ENCODE results near the gene TPD52L1.

TPD52L1 gene

DNA sequence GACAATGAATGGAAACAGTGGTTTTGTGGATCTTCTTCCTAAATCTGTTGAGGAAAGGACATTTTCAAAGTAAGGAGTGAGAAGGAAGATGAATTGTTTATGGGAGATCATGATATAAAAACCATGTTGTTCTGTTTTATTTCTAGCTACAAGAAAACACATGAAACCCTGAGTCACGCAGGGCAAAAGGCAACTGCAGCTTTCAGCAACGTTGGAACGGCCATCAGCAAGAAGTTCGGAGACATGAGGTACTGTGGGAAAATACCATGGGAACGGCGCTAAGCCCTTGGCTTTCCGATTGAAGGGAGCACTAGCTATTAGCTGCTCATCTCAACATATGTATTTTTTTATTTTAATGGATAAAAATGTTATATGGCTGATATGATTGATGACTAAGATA, 94.6 kb downstream of the TPD52L1 start:
- H3K9ac ChIP-seq (ENCODE audit: low read length): no peak overlapping the region
- H3K4me1 ChIP-seq (ENCODE audit: control insufficient read depth, low read depth, low read length): no peaks in the 10 kb centered on the region
- no peak overlapping the region for H3K27ac ChIP-seq (ENCODE audit: low read length)
- no peak overlapping the region for H3K4me3 ChIP-seq (ENCODE audit: low read length)
- H3K27me3 ChIP-seq (ENCODE audit: control insufficient read depth, insufficient read depth, low read length): no peaks in the 10 kb centered on the region
- no peaks in the 10 kb centered on the region for H3K36me3 ChIP-seq (ENCODE audit: control insufficient read depth, low read depth, low read length)
- no peaks in the 10 kb centered on the region for H3K9me3 ChIP-seq (ENCODE audit: control insufficient read depth, low read depth, low read length)

GRCh38 chr6:125250511-125250910, 96.9 kb downstream of the TPD52L1 start:
- Histone ChIP-seq H3K27ac (ENCODE audit: low read length) (no peak overlapping the region), H3K4me3 (ENCODE audit: low read length) (no peak overlapping the region), H3K36me3 (ENCODE audit: control insufficient read depth, low read depth, low read length) (no peaks in the 10 kb centered on the region), H3K9ac (ENCODE audit: low read length) (no peak overlapping the region), H3K9me3 (ENCODE audit: control insufficient read depth, low read depth, low read length) (no peaks in the 10 kb centered on the region), H3K4me1 (ENCODE audit: control insufficient read depth, low read depth, low read length) (no peaks in the 10 kb centered on the region), H3K27me3 (ENCODE audit: control insufficient read depth, insufficient read depth, low read length) (no peaks in the 10 kb centered on the region)

DNA sequence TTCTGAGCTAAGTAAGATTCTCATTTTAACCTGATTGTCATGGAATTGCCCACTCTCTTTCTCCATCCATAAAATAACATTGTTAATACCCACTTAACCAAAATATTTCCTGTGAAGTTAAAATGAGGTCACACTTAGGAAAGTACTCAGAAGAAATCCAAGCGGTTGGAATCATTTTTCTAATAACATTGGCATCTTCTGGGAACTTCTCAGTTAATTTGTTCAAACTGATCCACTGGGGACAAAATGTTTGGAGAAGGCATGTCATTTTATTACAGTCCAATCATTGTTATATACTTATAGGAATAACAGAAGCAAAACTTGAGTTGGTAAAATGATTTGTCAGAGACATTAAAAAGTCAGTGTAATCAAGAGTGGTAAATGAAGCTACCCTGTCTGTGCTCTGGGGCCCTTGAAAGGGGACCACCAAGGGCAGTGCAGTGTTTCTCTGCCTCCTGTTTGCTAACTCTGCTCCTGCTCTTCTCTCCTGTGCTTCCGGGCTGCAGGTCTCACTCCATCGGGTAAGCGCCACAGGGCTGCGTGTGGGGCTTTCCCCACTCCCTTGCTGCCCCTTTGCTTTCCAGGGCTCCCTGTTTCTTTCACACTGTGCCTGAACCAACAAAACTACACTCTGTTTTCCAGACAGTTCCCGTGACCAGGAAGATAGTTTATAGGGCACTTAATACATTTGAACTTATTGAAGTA, 98.1 kb downstream of the TPD52L1 start:
- H3K4me3 ChIP-seq (ENCODE audit: low read length): no peak overlapping the region
- H3K36me3 ChIP-seq (ENCODE audit: control insufficient read depth, low read depth, low read length): no peaks in the 10 kb centered on the region
- no peaks in the 10 kb centered on the region for H3K9me3 ChIP-seq (ENCODE audit: control insufficient read depth, low read depth, low read length)
- H3K27ac ChIP-seq (ENCODE audit: low read length): no peak overlapping the region
- no peak overlapping the region for H3K9ac ChIP-seq (ENCODE audit: low read length)
- no peaks in the 10 kb centered on the region for H3K27me3 ChIP-seq (ENCODE audit: control insufficient read depth, insufficient read depth, low read length)
- H3K4me1 ChIP-seq (ENCODE audit: control insufficient read depth, low read depth, low read length): no peaks in the 10 kb centered on the region

DNA sequence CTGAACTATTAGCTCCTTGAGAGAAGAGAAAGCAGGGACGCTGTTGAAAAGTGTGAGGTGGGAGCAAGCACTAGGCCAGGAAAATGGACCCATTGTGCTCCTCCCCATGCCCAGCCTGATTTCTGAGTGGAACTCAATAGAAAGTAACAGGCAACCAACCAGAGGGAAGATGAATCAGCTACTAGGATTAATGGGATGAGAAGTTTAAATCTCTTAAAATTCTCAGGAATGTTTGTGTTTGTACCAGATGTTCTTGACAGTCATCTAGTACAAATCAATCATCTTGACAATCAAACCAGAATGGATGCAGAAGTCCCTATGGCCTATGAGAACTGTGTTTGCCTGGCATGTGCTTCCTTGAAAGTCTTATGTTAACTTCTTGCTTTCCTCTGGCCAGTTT, 99.3 kb downstream of the TPD52L1 start:
- Histone ChIP-seq H3K9me3 (ENCODE audit: control insufficient read depth, low read depth, low read length) (no peaks in the 10 kb centered on the region), H3K27ac (ENCODE audit: low read length) (no peak overlapping the region), H3K27me3 (ENCODE audit: control insufficient read depth, insufficient read depth, low read length) (no peaks in the 10 kb centered on the region), H3K4me3 (ENCODE audit: low read length) (no peak overlapping the region), H3K36me3 (ENCODE audit: control insufficient read depth, low read depth, low read length) (no peaks in the 10 kb centered on the region), H3K4me1 (ENCODE audit: control insufficient read depth, low read depth, low read length) (no peaks in the 10 kb centered on the region), H3K9ac (ENCODE audit: low read length) (no peak overlapping the region)

- H3K36me3 ChIP-seq (ENCODE audit: control insufficient read depth, low read depth, low read length): no peaks in the 10 kb centered on the region
- no peaks in the 10 kb centered on the region for H3K9me3 ChIP-seq (ENCODE audit: control insufficient read depth, low read depth, low read length)
- no peak overlapping the region for H3K4me3 ChIP-seq (ENCODE audit: low read length)
- H3K4me1 ChIP-seq (ENCODE audit: control insufficient read depth, low read depth, low read length): no peaks in the 10 kb centered on the region
- no peaks in the 10 kb centered on the region for H3K27me3 ChIP-seq (ENCODE audit: control insufficient read depth, insufficient read depth, low read length)
- H3K27ac ChIP-seq (ENCODE audit: low read length): no peak overlapping the region
- no peak overlapping the region for H3K9ac ChIP-seq (ENCODE audit: low read length)
These were observed 100.3 kb downstream of the TPD52L1 start for GRCh38 chr6:125253881-125254280.

DNA sequence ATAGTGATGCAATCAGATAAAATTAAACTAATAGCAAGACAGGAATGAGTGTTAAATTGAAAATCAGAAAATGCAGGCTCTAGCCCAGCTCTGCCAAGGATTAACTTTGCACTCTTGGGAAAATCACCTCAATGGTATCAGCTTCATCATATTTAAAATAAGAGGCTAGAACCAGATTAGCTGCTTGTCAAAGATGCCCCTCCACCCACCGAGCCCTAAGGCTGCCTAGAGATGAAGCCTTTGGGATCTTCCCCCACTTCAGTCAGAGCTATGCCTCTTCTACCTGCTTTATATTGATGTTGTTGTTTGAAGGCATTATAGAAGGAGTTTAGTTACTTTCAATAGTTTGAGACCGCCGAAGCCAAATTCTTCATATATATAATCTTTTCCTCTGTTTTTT, 100.7 kb downstream of the TPD52L1 start:
- H3K4me1 ChIP-seq (ENCODE audit: control insufficient read depth, low read depth, low read length): no peaks in the 10 kb centered on the region
- H3K27me3 ChIP-seq (ENCODE audit: control insufficient read depth, insufficient read depth, low read length): no peaks in the 10 kb centered on the region
- no peaks in the 10 kb centered on the region for H3K9me3 ChIP-seq (ENCODE audit: control insufficient read depth, low read depth, low read length)

GRCh38 chr6:125255201-125255600, 101.6 kb downstream of the TPD52L1 start:
- Histone ChIP-seq H3K4me3 (ENCODE audit: low read length) (no peak overlapping the region), H3K9me3 (ENCODE audit: control insufficient read depth, low read depth, low read length) (no peaks in the 10 kb centered on the region), H3K4me1 (ENCODE audit: control insufficient read depth, low read depth, low read length) (no peaks in the 10 kb centered on the region), H3K27ac (ENCODE audit: low read length) (no peak overlapping the region), H3K27me3 (ENCODE audit: control insufficient read depth, insufficient read depth, low read length) (no peaks in the 10 kb centered on the region), H3K36me3 (ENCODE audit: control insufficient read depth, low read depth, low read length) (no peaks in the 10 kb centered on the region), H3K9ac (ENCODE audit: low read length) (no peak overlapping the region)

More for the DNA sequence above, 100.7 kb downstream of the TPD52L1 start:
- no peak overlapping the region for H3K27ac ChIP-seq (ENCODE audit: low read length)
- H3K4me3 ChIP-seq (ENCODE audit: low read length): no peak overlapping the region
- H3K36me3 ChIP-seq (ENCODE audit: control insufficient read depth, low read depth, low read length): no peaks in the 10 kb centered on the region
- H3K9ac ChIP-seq (ENCODE audit: low read length): no peak overlapping the region

DNA sequence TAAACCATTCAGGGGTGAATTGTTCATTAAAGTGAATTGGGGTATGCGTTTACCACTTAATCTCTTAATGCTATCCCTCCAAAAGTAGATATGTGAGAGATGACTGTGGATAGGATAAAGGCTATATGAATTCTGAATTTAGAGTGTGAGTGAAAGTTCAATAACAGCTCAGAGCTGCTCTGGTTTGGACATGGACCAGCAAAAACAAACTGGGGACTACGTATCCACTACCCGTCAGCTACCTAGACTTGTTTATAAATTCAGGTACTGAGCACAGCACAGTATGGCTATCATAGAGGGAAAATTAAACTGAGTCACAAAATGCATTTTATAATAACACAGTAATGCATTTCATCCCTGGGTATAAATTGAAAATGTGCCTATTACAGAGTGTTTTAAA, 103.8 kb downstream of the TPD52L1 start:
- Histone ChIP-seq H3K9ac (ENCODE audit: low read length) (no peak overlapping the region), H3K27me3 (ENCODE audit: control insufficient read depth, insufficient read depth, low read length) (no peaks in the 10 kb centered on the region), H3K4me1 (ENCODE audit: control insufficient read depth, low read depth, low read length) (no peaks in the 10 kb centered on the region), H3K4me3 (ENCODE audit: low read length) (no peak overlapping the region), H3K27ac (ENCODE audit: low read length) (no peak overlapping the region), H3K36me3 (ENCODE audit: control insufficient read depth, low read depth, low read length) (no peaks in the 10 kb centered on the region), H3K9me3 (ENCODE audit: control insufficient read depth, low read depth, low read length) (no peaks in the 10 kb centered on the region)

- H3K27ac ChIP-seq (ENCODE audit: low read length): no peak overlapping the region
- no peaks in the 10 kb centered on the region for H3K27me3 ChIP-seq (ENCODE audit: control insufficient read depth, insufficient read depth, low read length)
- H3K9me3 ChIP-seq (ENCODE audit: control insufficient read depth, low read depth, low read length): no peaks in the 10 kb centered on the region
- no peak overlapping the region for H3K9ac ChIP-seq (ENCODE audit: low read length)
- H3K4me3 ChIP-seq (ENCODE audit: low read length): no peak overlapping the region
- no peaks in the 10 kb centered on the region for H3K36me3 ChIP-seq (ENCODE audit: control insufficient read depth, low read depth, low read length)
- no peaks in the 10 kb centered on the region for H3K4me1 ChIP-seq (ENCODE audit: control insufficient read depth, low read depth, low read length)
These were observed 105.2 kb downstream of the TPD52L1 start for GRCh38 chr6:125258651-125259353.

GRCh38 chr6:125259354-125259736, 105.8 kb downstream of the TPD52L1 start:
- no peaks in the 10 kb centered on the region for H3K36me3 ChIP-seq (ENCODE audit: control insufficient read depth, low read depth, low read length)
- no peaks in the 10 kb centered on the region for H3K9me3 ChIP-seq (ENCODE audit: control insufficient read depth, low read depth, low read length)
- H3K4me1 ChIP-seq (ENCODE audit: control insufficient read depth, low read depth, low read length): no peaks in the 10 kb centered on the region
- H3K4me3 ChIP-seq (ENCODE audit: low read length): no peak overlapping the region
- H3K27ac ChIP-seq (ENCODE audit: low read length): no peak overlapping the region
- no peaks in the 10 kb centered on the region for H3K27me3 ChIP-seq (ENCODE audit: control insufficient read depth, insufficient read depth, low read length)
- no peak overlapping the region for H3K9ac ChIP-seq (ENCODE audit: low read length)

DNA sequence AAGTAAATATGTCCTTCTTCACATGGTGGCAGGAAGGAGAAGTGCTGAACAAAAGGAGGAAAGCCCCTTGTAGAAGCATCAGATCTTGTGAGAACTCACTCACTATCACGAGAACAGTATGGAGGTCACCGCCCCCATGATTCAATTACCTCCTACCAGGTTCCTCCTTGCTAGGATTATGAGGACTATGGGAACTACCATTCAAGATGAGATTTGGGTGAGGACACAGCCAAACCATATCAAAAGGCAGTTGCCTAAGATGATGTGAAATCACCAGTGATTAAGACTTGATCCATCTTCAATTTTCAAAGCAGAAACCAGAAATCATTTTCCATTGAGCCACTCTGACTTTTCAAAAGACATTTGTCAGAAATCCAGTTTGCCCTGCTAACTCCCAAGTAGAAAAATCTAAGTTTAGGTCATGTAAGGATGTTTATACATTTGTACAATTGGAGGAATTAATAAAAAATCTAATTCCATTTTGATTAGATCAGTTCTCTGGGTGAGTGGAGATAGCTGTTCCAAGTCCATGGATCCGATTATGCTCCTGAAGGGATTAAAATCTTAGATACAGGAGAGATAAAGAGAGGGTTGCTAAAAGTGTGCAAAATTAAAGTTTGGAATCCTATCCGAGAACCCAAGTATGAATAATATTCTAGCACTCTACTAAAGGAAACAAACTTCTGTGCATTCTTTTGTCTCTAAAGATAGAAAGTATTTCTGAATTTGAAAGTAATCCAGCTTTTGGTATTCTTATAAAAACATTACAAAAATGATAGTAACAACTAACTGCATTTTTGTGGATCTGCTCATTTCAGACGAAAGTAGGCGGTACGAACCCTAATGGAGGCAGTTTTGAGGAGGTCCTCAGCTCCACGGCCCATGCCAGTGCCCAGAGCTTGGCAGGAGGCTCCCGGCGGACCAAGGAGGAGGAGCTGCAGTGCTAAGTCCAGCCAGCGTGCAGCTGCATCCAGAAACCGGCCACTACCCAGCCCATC, 108.7 kb downstream of the TPD52L1 start:
- Histone ChIP-seq H3K36me3 (ENCODE audit: control insufficient read depth, low read depth, low read length) (no peaks in the 10 kb centered on the region), H3K9me3 (ENCODE audit: control insufficient read depth, low read depth, low read length) (no peaks in the 10 kb centered on the region), H3K27ac (ENCODE audit: low read length) (no peak overlapping the region), H3K27me3 (ENCODE audit: control insufficient read depth, insufficient read depth, low read length) (no peaks in the 10 kb centered on the region), H3K9ac (ENCODE audit: low read length) (no peak overlapping the region), H3K4me3 (ENCODE audit: low read length) (no peak overlapping the region), H3K4me1 (ENCODE audit: control insufficient read depth, low read depth, low read length) (no peaks in the 10 kb centered on the region)

Data from iPS-18a (cell line).